A673 (cell line): Measurements from ENCODE around the gene MXRA8.

Source experiments
- CTCF ChIP-seq: fragments of 300-800, 200-600 bp; sonication (generic); conservative IDR thresholded peaks from 2 replicates; pipeline ENCODE4 v1.5.1; 2017; ENCODE audit warnings: low read depth, mild to moderate bottlenecking, antibody characterized with exemption, low read length, moderate library complexity, mixed read lengths
- EZH2 ChIP-seq: fragments of 200-600 bp; sonication (generic); IDR thresholded peaks from 2 replicates; pipeline ENCODE4 v1.6.1; 2017; ENCODE audit warnings: borderline replicate concordance, low read depth, mild to moderate bottlenecking, mixed read lengths, antibody characterized with exemption, low read length; ENCODE audit not compliant: poor library complexity, severe bottlenecking

DNA sequence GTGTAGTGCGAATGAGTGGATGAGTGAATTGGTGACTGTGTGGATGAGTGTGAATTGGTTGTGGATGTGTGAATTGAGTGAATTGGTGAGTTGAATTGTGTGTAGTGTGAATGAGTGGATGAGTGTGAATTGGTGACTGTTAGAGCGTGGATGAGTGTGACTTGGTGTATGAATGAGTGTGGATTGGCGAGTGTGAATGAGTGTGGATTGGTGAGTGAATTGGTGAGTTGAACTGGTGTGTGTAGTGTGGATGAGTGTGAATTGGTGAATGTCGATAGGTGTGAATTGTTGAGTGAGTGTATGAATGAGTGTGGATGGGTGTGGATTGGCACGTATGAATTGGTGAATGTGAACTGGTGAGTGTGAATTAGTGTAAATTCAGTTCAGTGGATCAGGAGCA, 9.0 kb upstream of the MXRA8 start:
- no peak for TF ChIP-seq EZH2
- TF ChIP-seq CTCF, result no peak
